Measurements from ENCODE around the gene CLNK.

Gene CLNK

GRCh38 chr4:10590896-10591295 lies 93.7 kb downstream of the CLNK start:
- Histone ChIP-seq H3K9me3 (ENCODE audit: insufficient read depth, low read length) (no peaks in the 10 kb centered on the region), H4K20me1 (ENCODE audit: insufficient read depth, low read length) (no peaks in the 10 kb centered on the region), H3K27ac (ENCODE audit: low read length) (no peak overlapping the region), H3K4me2 (ENCODE audit: low read length) (no peak overlapping the region), H3K4me1 (ENCODE audit: low read length) (no peaks in the 10 kb centered on the region), H3K4me3 (ENCODE audit: low read length) (no peak overlapping the region), H3K79me2 (ENCODE audit: low read length) (no peaks in the 10 kb centered on the region), H3K9ac (ENCODE audit: low read length) (no peak overlapping the region), H3K27me3 (ENCODE audit: low read depth, low read length) (no peaks in the 10 kb centered on the region), H2AFZ (ENCODE audit: low read depth, low read length) (no peak overlapping the region), H3K36me3 (replicated peaks; ENCODE audit: low read depth, low read length) (no peaks in the 10 kb centered on the region)
- no peak for TF ChIP-seq EZH2phosphoT487 (IDR thresholded peaks at IDR 0.05; ENCODE audit: low read depth)
- TF ChIP-seq, protein P1, sequence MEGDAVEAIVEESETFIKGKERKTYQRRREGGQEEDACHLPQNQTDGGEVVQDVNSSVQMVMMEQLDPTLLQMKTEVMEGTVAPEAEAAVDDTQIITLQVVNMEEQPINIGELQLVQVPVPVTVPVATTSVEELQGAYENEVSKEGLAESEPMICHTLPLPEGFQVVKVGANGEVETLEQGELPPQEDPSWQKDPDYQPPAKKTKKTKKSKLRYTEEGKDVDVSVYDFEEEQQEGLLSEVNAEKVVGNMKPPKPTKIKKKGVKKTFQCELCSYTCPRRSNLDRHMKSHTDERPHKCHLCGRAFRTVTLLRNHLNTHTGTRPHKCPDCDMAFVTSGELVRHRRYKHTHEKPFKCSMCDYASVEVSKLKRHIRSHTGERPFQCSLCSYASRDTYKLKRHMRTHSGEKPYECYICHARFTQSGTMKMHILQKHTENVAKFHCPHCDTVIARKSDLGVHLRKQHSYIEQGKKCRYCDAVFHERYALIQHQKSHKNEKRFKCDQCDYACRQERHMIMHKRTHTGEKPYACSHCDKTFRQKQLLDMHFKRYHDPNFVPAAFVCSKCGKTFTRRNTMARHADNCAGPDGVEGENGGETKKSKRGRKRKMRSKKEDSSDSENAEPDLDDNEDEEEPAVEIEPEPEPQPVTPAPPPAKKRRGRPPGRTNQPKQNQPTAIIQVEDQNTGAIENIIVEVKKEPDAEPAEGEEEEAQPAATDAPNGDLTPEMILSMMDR (IDR thresholded peaks at IDR 0.05; ENCODE audit: low read depth, low read length) = no peak

DNA sequence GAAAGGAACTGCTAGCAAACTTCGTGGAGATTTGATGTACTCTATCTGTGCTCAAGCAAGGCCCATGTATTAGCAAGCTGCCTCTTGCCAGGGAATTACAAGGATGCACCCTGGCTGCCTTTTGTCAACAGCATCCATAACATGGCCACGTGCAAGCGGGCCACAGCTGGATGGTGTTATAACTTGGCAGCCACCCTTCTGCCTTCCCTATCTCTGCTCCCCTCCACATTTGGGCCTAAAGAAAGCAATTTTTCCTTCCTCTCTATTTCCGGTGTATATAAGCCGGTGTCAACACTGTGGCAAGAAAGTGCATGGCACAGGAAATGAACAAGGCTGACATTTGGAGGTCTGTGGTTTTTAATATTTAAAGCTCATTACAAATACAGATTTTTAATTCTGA lies 94.8 kb downstream of the CLNK start:
- Histone ChIP-seq H3K27ac (ENCODE audit: low read length) (no peak overlapping the region), H3K4me1 (ENCODE audit: low read length) (no peaks in the 10 kb centered on the region), H3K36me3 (replicated peaks; ENCODE audit: low read depth, low read length) (no peaks in the 10 kb centered on the region), H3K9me3 (ENCODE audit: insufficient read depth, low read length) (no peaks in the 10 kb centered on the region), H3K79me2 (ENCODE audit: low read length) (no peaks in the 10 kb centered on the region), H3K9ac (ENCODE audit: low read length) (no peak overlapping the region), H3K4me3 (ENCODE audit: low read length) (no peak overlapping the region), H3K4me2 (ENCODE audit: low read length) (no peak overlapping the region), H4K20me1 (ENCODE audit: insufficient read depth, low read length) (no peaks in the 10 kb centered on the region), H2AFZ (ENCODE audit: low read depth, low read length) (no peak overlapping the region), H3K27me3 (ENCODE audit: low read depth, low read length) (no peaks in the 10 kb centered on the region)
- TF ChIP-seq EZH2phosphoT487 (IDR thresholded peaks at IDR 0.05; ENCODE audit: low read depth) = no peak
- TF ChIP-seq, protein P1 (IDR thresholded peaks at IDR 0.05; ENCODE audit: low read depth, low read length) = no peak

DNA sequence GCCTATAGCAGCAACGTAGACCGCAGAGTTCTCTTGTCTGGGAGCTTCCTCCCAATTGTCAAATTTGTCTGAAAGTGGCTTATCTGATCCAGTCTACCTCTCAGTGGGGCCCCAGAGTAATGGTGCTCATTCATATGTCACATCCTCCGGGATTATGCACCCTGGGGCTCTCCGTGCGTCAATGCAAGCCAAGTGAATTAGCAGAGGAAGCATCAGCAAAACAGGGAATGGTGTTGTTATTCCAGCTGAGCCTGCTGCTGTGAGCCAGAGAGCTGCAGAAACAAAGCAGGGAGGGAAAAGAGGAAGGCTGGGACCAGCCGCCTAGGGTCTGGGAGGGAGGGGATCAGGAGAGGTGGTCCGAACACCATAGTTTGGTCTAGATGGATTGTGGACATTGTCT lies 95.2 kb downstream of the CLNK start:
- Histone ChIP-seq H3K27me3 (ENCODE audit: low read depth, low read length) (no peaks in the 10 kb centered on the region), H3K36me3 (replicated peaks; ENCODE audit: low read depth, low read length) (no peaks in the 10 kb centered on the region), H2AFZ (ENCODE audit: low read depth, low read length) (no peak overlapping the region), H3K9me3 (ENCODE audit: insufficient read depth, low read length) (no peaks in the 10 kb centered on the region), H3K9ac (ENCODE audit: low read length) (no peak overlapping the region), H4K20me1 (ENCODE audit: insufficient read depth, low read length) (no peaks in the 10 kb centered on the region), H3K4me1 (ENCODE audit: low read length) (peaks cover 1% of the 10 kb centered on the region; the same call in 1 of the 2 replicates), H3K27ac (ENCODE audit: low read length) (no peak overlapping the region), H3K79me2 (ENCODE audit: low read length) (no peaks in the 10 kb centered on the region), H3K4me2 (ENCODE audit: low read length) (no peak overlapping the region), H3K4me3 (ENCODE audit: low read length) (no peak overlapping the region)
- TF ChIP-seq, protein P1 (IDR thresholded peaks at IDR 0.05; ENCODE audit: low read depth, low read length) = no peak

DNA sequence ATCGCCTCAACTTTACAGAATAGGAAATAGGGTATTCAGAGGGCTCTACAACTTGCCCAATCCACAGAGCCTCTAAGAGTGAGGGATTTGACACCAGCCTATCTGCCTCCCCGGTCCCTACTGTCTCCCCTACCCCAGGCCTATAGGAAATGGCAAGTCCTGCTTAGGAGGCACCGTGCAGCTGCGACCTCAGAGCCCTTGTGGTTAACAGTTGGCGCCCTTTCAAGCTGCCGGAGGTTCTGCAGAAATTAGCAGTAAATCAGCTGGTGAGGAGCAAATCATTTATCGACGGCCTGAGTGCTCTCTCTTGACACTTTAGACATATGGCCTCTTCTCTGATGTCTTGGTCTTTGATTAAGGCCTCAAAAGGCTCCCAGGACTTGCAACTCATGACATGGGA lies 96.9 kb downstream of the CLNK start:
- H3K4me2 ChIP-seq (ENCODE audit: low read length) = no peak overlapping the region

More for the DNA sequence above, 96.9 kb downstream of the CLNK start:
- Histone ChIP-seq H3K4me1 (ENCODE audit: low read length) (peaks cover 7% of the 10 kb centered on the region), H3K27me3 (ENCODE audit: low read depth, low read length) (no peaks in the 10 kb centered on the region), H2AFZ (ENCODE audit: low read depth, low read length) (no peak overlapping the region), H3K4me3 (ENCODE audit: low read length) (no peak overlapping the region), H3K9ac (ENCODE audit: low read length) (no peak overlapping the region), H3K79me2 (ENCODE audit: low read length) (no peaks in the 10 kb centered on the region), H4K20me1 (ENCODE audit: insufficient read depth, low read length) (no peaks in the 10 kb centered on the region), H3K36me3 (replicated peaks; ENCODE audit: low read depth, low read length) (no peaks in the 10 kb centered on the region), H3K27ac (ENCODE audit: low read length) (no peak overlapping the region), H3K9me3 (ENCODE audit: insufficient read depth, low read length) (no peaks in the 10 kb centered on the region)
- no peak for TF ChIP-seq EZH2phosphoT487 (IDR thresholded peaks at IDR 0.05; ENCODE audit: low read depth)
- TF ChIP-seq, protein P1 (IDR thresholded peaks at IDR 0.05; ENCODE audit: low read depth, low read length) = no peak

All from OCI-LY3 (cell line).